Epithelial cell of proximal tubule (primary cell): ENCODE measurements around the gene TP53BP2. TPM values are rescaled to one million over a fixed set of nuclear protein-coding genes. Genes with fewer than 3 reads are reported as not detected.

Experiments used
- DNase-seq: peaks from one replicate; pipeline ENCODE4 v3.0.0-alpha.2; 2011; ENCODE audit warnings: low read depth
- H3K4me3 ChIP-seq: 2 replicates; pipeline ENCODE4 v1.5.1; 2011; ENCODE audit warnings: low read depth, mild to moderate bottlenecking, low read length
- CTCF ChIP-seq: conservative IDR thresholded peaks from 2 replicates; pipeline ENCODE4 v1.5.1; 2012; ENCODE audit warnings: low read depth, mild to moderate bottlenecking, low read length
- total RNA-seq: library from RNA; depleted of rRNA; stranded (reverse); fragments of >200 nt; gene quantifications from 2 replicates; pipeline ENCODE4 v1.2.3, GENCODE V29; 2015

TP53BP2 gene
- total RNA-seq, 1 donor from 2014 or later: 102 TPM

- DNase-seq: no peak
- no peak for TF ChIP-seq CTCF
- H3K4me3 ChIP-seq: no peak overlapping the region
Observed at GRCh38 chr1:223732993-223733798, 112.6 kb downstream of the TP53BP2 start.

GRCh38 chr1:223731133-223731770 is 114.5 kb downstream of the TP53BP2 start:
- no peak for TF ChIP-seq CTCF
- DNase-seq: no peak
- no peak overlapping the region for H3K4me3 ChIP-seq

- no peak for DNase-seq
- H3K4me3 ChIP-seq: no peak overlapping the region
Observed at GRCh38 chr1:223730479-223731132, 115.1 kb downstream of the TP53BP2 start.

GRCh38 chr1:223729906-223730305 is 115.8 kb downstream of the TP53BP2 start:
- no peak for DNase-seq
- H3K4me3 ChIP-seq: no peak overlapping the region
- TF ChIP-seq CTCF: no peak

More at GRCh38 chr1:223730479-223731132, 115.1 kb downstream of the TP53BP2 start:
- no peak for TF ChIP-seq CTCF

Other genes starting within 250 kb of the TP53BP2 start
- not detected in 2 replicates for gene CAPN8, start 180.2 kb downstream of the TP53BP2 start, total RNA-seq
- 228 and 281 TPM in 2 replicates for gene CAPN2, start 133.4 kb downstream of the TP53BP2 start, total RNA-seq